ENCODE results near the gene ADCY10.
"Not testable (repeated sequence)": the region's sequence is repeated elsewhere in the genome, so short reads cannot be mapped to it uniquely, and the experiment has no call there.

Gene ADCY10

DNA sequence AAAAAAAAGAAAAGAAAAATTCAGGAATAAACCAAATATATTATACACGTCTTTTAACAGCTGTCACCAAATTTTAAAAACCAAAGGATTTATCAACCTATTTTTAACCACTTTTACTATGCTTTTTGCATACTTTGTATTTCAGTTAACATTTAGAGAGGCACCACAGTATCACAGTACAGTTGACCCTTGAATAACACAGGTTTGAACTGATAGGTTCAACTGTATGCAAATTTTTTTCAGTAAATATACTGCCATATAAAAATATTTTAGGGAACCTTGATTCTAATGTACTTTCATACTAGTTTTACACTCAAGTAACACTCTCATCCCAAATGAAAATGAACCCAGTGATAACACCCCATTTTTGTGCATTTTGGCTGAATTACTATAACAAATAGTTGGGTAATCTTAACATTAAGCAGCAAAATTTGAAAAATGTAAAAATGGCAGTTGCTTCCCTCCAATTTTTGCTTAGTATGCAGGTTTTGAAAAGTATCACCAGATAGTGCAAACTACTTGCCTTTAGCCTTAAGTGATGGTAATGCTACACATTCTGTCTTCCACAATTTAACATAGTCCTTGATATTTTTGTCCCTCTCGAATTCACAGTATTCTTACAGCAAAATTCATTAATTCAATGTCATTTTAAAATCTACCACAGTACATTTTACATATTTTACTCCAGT is 10.8 kb upstream of the ADCY10 start:
- DNase-seq: no peak

DNA sequence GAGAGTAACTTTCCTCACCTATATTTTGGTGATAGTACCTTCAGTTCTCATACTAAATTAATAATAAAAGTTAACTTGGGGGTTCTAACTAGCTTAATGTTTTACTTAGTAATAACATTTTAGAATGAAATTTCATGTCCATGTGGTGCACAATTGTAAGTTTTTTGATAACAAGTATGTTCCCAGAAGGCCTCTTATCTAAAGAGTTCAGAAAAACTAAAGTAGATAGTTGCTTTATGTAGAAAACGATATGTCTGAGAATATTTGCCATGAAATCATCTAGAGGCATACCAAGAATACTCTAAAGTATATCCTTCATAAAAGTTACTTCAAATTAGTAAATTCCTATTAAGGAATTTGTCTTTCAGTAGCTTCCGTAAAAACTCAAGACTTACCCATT is 10.2 kb upstream of the ADCY10 start:
- DNase-seq: no peak

DNA sequence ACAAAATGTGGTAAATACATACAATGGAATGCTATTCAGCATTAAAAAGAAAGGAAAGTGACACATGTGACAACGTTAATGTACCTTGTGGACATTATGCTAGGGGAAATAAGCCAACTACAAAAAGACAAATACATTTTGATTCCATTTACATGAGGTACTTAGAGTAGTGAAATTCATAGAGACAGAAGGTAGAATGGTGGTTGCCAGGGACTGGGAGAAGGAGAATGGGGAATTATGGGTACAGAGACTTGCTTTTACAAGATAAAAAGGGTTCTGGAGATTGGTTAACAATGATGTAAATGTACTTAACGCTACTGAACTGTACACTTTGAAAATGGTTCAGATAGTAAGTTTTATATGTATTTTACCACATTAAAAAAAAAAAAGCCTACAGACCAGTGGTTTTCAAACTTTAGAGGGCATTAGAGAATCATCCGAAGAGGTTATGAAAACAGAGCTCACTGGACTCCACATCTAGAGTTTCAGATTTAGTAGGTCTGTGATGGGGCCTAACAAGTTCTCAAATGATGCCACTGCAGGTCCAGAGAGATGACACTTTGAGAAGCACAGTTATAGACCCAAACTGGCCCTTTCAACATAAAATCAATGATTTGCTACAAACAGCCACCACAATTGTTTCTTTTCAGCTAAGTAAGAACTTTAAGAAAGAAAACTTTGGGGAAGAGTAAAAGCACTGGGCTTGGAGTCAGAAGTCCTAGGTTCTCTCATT is 9.6 kb upstream of the ADCY10 start:
- no peak for DNase-seq

DNA sequence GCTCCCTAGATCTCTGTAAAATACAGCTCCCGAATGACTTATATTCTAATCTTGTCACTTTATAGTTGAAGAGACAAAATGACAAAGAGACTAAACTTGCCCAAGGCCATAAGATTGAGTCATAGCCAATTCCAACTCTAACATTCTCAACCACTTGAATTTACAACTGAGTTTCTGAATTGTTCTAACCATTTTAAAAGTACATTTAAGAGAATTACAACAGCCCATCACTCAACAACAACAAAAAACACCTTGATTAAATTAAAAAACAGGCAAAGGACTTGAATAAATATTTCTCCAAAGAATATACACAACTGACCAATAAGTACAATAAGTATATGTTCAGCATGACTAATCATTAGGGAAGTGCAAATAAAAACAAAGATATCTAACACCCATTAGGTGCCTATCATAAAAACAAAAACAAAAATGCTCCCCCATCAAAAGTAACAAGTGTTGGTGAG is 8.7 kb upstream of the ADCY10 start:
- DNase-seq: no peak

DNA sequence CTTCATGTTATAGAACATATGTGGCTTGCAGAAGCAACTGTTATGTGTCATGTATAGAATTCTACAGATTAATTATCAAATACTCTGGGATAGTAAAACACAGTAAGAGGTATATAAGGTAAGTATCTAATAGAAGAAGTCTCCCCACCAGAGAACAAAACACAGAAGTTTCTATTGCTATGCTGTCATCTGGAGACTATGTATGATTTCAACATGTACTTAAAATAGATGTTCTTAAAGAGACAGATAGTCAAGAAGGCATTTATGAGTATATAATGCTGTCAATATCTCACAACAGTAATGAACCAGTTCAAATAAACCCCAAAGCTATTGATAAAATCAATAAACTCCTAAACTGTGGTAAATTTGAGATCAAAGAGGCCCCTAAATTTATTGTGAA is 8.1 kb upstream of the ADCY10 start:
- no peak for DNase-seq

DNA sequence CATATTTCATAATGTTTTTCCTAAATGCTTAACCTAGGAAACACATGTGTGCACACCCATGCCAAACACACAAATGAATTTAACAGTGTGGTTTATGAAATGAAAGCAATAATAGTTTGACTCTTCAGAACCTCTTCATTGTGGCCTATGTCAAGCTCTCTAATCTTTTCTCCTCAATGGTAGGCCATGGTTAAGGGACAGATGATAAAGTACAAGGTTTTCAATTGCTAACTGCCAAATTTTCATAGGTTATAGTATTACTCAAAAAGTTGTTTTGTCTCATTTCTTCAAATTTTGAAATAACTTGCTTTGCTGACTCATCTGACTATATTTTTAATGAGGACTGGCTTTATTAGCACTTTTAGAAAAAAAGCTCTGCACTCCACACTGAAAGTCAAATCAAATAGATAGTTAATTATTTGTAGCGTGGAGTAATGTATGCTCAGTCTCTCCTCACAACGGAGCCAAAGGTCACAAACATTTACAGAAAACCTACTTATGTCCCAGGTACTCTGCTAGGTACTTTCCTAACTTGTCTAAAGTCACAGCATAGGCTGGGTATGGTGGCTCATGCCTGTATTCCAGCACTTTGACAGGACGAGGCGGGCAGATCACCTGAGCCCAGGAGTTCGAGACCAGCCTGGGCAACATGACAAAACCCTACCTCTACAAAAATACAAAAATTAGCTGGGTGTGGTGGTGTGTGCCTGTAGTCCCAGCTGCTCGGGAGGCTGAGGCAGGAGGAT is 3.0 kb upstream of the ADCY10 start:
- DNase-seq: no peak

DNA sequence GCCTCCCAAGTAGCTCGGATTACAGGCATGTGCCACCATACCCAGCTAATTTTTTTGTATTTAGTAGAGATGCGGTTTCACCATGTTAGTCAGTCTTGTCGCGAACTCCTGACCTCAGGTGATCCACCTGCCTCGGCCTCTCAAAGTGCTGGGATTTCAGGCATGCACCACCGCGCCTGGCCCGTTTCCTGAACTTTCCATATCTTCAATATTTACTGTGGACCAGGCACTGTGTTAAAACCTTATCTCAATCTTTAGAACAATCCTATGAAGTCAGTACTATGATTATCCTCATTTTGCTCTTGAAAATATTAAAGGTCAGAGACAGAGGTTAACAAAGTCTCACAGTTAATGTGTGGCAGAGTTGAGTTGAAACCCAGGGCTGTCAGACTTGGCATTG is 1.6 kb upstream of the ADCY10 start:
- no peak for DNase-seq

DNA sequence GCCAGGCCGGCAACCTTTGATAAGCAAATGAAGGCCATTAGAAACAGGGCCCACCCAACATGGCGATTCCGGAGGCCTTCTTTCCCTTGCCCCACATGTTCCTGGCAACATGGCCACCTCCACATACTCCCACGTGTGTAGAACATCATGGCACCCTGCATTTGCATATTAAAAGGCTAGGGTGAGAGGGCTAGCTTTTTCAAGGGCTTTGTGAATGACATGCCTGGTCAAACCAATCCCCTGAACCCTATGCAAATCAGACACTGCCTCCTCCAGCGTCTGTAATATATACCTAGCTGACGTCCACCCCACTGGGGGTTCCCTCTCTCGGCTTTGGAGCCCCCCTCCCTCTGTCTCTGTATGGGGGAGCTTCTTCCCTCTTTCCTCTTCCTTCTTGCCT is 1.6 kb downstream of the ADCY10 start:
- no peak for DNase-seq

DNA sequence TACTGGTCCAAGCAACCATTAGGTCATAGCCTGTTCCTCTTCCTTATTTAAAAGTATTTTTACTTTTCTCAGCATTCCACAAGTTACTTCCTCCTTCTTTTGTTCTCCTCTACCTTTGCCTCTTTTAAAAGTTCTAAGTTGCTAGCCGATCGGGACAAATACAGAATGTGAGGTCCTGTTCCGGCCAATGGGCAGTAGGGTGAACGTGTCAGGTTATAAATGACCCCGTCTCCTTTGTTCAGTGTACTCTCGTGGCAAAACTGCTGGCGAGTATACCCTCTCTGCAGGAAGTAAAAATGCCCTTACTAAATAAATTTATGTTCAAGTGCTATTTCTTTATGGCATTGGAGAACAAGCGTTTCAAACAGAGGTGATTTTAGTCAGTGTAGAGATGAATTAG is 2.5 kb downstream of the ADCY10 start:
- DNase-seq: no peak

DNA sequence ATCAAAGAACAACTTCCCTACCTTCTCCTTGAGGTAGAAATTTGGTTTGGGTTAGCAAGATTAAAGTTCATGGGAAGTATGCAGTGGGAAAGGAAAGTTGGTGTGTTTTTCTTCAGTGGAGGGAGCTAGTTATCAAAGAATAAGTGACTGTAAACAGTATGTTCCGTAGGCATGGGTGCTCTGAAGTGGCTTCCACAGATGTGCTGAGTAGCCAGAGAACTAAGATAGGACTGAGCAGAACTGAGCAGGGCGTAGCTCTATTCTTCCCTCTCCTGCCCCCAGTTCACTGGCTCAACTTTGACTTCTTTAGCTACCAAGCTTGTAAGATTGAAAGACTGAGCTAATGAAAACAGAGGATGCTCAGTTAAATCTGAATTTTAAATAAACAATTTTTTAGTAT is 3.4 kb downstream of the ADCY10 start:
- DNase-seq: no peak

DNA sequence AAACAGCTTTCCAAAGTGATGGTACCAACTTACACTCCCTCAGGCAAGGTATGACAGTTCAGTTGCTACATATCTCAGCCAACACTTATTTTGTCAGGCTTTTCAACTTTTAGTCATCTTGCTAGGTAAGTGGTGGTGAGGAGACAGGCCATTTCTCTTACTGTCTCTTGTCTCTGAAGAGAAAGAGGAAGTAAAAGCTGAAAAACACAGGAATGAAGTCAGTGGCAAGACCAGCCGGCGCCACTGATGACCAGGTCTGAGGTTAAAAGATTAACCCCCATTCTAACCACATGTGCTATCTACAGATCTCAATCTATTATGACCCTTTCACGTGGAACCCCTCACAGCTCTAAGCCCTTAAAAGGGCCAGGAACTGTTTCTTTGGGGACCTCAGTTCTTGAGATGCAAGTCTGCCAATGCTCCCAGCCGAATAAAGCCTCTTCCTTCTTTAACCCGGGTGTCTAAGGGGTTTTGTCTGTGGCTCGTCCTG is 4.2 kb downstream of the ADCY10 start:
- DNase-seq: no peak

DNA sequence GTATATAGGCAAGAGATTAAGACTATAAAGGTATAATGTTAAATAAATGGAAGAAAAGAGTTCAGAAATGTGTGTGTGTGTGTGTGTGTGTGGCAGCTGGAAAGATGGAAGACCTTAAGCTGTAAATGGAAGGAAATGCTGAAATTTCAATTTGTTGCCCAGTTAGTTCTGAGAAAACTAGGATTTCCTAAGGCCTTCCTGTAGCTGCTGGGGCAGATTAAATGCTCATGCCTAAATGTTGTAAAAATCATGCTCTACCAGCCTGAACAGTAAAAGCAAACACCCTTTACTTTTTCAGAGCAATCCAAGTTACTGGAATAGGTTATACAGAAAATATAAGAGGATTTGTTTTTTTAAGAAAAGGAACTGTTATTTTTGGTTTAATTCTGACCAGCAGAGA is 8.3 kb downstream of the ADCY10 start:
- DNase-seq: no peak

DNA sequence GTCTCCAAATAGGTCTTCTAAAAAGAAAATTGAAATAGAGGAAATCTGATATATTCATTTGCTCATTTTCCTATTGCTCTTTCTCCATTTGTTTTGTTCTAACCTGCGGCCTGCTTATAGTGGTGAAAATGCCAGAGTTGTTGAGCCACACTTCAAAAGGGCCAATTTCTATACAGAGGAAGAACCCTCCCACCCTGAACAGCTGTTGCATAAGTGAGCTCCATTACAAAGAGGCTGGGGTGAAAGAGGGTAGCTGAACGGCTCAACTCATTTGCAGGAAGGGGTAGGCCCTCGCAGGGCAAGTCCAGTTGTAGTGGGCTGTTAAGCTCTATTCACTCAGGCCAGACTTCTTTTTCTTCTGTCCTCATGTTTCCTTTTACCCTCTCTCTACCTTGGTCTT is 8.8 kb downstream of the ADCY10 start:
- DNase-seq: no peak

DNA sequence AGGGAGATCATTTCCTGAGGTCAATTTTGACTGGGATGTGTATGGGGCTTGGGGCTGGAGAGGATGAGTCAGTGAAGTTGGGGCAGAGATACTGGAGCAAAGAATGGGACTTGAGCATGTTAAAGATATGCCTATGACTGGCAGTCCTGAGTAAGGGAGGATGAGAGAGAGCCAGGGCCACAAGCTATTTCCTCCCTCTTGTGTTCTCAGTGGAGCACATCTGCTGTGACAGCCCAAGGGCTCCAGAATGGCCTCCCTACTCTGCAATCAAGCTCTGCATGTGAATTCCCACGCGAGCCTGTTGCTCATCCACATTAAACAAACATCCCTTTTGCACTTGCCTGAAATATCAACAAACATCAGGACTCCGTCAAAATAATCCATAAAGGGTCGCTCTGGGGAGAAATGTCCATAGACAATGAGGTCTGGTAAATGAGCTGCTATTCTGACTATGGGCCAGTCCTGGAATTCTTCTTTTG is 9.2 kb downstream of the ADCY10 start:
- no peak for DNase-seq

DNA sequence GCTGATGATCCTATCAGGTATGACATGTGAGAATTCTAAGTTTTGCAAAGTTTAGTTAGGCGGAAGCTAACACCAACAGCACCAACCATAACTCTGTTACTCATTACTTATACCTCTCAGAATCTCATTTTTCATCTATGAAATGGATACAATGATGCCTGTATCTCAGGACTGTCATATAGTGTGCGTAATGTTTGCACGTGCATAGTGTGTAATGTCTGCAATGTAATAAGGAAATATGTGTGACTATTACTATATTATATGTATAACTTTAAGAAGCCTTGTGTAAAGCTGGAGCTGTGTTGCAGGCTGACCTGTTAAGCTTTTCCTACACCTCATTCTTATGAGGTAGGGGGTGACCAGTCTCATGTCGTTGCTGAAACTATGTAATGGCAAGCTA is 13.0 kb downstream of the ADCY10 start:
- DNase-seq: no peak

DNA sequence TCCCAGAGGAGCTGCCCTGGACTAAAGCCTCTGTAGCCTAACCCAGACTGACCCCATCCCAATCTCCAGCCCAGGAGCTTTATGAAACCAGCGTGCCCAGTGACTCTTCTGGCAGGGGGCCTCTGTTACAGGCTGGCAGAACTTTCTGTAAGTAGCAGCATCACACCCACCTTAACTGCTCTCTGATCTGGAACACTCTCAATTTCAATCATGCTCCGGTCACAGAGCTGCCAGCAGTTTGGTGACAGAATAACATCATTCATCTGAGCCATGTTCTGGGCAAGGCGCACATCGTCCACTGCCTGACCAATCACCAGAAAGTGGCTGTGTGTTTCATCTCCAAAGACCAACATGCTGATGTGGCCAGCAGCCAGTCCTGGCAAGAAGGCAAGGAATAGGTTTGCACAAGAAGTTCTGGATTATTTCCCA is 14.7 kb downstream of the ADCY10 start:
- no peak for DNase-seq

DNA sequence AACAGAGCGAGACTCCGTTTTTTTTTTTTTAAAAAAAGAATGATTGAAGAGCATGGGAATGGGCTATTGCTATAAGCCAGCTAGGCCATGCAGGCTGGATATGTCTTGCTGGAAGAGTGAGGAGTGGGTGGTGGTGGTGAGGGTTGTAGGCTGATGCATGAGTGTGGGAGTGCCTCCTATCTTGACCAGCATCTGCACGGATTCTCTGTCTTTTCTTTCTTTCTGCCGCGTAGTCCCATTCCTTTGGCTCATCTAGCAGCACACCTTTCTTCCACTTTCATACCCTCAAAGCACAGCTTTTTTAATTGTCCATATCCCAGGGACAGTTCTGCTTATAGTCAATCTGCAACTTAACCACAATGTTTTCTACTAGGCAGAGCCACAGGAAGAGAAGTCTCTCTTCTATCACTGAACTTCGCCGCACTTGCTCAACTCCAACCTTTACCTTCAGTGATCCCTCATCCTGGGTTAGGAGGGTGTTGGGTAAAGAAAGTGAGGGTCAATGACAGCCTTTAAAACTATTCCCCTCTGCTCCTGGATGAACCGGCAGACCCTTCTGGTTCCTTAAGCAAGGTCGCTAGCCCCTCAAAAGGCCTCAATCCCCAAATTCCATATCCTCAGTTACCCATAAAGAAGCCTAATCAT is 15.2 kb downstream of the ADCY10 start:
- DNase-seq: no peak

DNA sequence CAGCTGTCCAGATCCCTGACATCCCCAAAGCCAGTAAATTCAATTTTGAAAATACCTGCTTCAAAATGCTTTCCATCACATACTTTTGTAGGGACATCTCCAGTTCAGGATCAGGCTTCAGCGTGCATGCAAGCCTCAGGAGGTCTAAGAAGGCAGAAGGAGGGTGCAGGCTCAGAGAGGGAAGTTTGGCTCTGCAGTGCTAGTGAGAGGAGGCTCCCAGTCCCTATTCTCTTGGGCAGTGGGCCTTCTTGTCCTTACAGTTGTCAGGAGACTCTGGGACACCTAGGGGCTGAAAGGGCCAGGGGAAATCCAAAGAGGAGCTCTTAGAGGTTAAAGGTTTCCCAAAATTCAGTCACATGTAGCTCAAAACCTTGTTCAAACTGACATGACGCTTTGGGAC is 20.1 kb downstream of the ADCY10 start:
- DNase-seq: no peak

DNA sequence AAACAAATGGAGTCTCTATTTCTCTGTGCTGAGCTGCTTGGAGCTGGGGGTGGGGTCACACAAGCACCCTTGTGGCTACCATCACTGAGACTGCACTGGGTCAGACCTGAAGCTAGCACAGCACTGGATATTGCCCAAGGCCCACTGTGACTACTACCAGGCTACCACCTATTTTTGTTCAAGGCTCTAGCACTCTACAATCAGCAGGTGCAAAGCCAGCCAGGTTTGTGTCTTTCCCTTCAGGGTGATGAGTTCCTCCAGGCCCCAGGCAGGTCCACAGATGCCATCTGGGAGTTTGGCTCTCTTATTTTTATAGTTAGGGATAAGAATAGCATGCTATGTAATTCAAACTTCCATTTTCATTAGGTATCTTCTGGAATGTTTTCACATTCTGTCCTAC is 23.5 kb downstream of the ADCY10 start:
- no peak for DNase-seq

DNA sequence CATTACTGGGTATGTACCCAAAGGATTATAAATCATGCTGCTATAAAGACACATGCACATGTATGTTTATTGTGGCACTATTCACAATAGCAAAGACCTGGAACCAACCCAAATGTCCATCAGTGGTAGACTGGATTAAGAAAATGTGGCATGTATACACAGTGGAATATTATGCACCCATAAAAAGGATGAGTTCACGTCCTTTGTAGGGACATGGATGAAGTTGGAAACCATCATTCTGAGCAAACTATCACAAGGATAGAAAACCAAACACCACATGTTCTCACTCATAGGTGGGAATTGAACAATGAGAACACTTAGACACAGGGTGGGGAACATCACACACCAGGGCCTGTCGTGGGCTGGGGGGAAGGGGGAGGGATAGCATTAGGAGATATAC is 26.7 kb downstream of the ADCY10 start:
- DNase-seq: not testable (repeated sequence)

DNA sequence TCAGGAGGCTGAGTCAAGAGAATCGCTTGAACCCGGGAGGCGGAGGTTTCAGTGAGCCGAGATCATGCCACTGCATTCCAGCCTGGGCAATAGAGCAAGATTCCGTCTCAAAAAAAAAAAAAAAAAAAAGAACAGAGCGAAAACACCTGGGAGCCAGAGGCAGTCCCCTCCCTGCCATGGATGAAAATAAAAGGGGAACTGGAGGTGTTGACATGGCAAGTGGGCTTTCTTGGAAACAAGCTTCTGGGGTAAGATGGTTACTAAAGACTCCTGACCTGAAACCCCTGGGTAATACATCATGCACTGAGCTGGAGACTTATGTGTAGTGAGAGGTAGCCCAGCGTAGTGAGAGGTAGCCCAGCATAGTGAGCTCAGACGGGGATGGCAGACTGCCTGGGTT is 31.6 kb downstream of the ADCY10 start:
- DNase-seq: no peak

DNA sequence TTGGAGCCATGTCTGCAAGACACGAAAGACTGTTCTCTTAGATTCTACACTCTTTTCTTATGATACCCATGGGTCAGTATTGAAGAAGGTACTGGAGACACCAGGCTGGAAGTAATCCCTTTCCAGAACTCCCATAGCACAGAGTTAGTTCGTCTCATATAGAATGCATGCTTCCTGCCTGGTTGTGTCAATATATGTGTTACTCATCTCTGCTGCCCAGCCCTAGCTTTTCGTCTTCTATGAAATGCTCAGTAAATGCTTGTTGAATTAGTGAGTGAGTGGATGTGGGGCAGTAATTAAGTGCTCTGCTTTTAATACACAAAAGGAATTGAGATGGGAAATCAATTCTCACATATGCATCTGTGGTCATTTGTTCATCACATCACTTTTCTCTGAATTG is 32.1 kb downstream of the ADCY10 start:
- DNase-seq: no peak

DNA sequence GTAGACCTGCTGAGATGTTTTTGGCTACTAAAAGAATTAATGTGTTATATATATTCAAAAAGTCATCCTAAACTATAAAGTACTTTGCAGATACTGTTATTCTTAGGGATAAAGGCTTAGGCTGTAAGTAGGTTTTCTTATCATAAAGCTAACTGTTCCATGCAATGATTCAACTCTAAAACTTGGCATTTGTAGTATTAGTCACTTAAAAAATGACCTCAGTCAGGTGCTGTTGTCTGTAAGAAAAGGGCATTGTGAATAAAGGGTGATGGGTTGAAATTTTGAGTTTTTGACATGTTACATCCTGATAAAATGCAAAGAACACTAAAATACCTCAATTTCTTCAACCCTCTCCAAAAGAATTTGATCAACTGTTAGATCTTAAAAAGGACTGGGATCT is 32.9 kb downstream of the ADCY10 start:
- no peak for DNase-seq
